ENCODE measurements around the gene FBLL1.
A peak's percentile ranks its signal among the peaks of the same experiment; 100 is the strongest.

FBLL1 gene

DNA sequence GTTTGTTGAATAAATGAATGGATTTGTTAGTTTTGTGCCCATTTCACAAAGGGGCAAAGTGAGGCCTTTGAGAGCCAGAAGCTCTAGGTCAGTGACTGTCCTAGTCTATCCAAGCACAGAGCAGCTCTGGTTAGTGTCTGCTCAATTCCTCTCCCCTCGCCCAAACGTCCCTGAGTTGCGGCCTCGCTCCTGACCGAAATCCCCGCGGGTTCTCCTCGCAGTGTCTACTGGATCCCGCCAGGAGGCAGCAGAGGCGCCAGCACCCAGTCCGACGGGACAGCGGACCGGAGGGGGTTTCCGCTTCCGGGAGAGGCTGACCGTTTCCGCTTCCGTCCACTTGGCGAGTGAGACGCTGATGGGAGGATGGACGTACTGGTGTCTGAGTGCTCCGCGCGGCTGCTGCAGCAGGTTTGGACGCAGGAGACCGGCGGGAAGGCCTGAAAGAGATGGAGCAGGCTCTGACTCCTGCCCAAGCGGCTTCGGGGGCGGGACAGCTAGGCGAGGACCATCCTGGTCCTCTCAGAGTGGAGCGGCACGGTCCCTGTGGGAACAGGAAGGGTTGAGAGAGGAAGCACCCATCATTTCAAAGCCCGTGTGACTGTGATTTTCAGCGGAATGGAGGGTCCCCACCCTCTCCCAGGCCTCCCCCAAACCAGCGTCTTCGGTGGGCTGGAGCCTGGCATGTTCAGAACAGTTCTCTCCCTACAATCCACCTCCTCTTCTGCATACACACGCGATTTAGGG, 42.8 kb upstream of the FBLL1 start, which contains the start of gene RARS1:
RARS1 (plus strand) TSS at position 336 of the 744 bp plus-strand sequence; CDS start at position 364, 28 bp downstream.
- Histone ChIP-seq H3K23ac (ENCODE audit: low read length in 2 of 2) (peak within 1 kb of the TSS in 1 of 2 experiments; percentile 72), H2BK5ac (ENCODE audit: low read depth, low read length, poor library complexity, severe bottlenecking) (peak within 1 kb of the TSS; percentile 59), H3K4me1 (ENCODE audit: control insufficient read depth, insufficient read depth, low read depth, low read length) (peaks cover 3% of the 10 kb centered on the region), H2BK12ac (ENCODE audit: low read length in 2 of 2) (peak within 1 kb of the TSS in 1 of 2 experiments; percentile 42), H4K8ac (ENCODE audit: low read length) (peak within 1 kb of the TSS; percentile 73), H3K27ac (ENCODE audit: low read length, poor library complexity, severe bottlenecking) (peak within 1 kb of the TSS; percentile 92), H4K91ac (ENCODE audit: low read length) (peak within 1 kb of the TSS; percentile 81), H2BK120ac (ENCODE audit: low read depth, low read length) (peak within 1 kb of the TSS; percentile 55), H3K14ac (ENCODE audit: low read length in 2 of 2) (peak within 1 kb of the TSS in 1 of 2 experiments; percentile 99), H3K4me2 (ENCODE audit: low read length, poor library complexity, severe bottlenecking) (peak within 1 kb of the TSS; percentile 60), H3K18ac (ENCODE audit: low read depth in 1 of 2, low read length in 2 of 2) (peak within 1 kb of the TSS; percentile 84 to 100), H3K9me3 (ENCODE audit: control insufficient read depth, low read length) (no peaks in the 10 kb centered on the region), H2BK15ac (ENCODE audit: low read depth, poor library complexity, severe bottlenecking) (peak within 1 kb of the TSS; percentile 26), H3K27me3 (ENCODE audit: control insufficient read depth in 1 of 2, insufficient read depth in 1 of 2, low read length in 2 of 2) (no peaks in the 10 kb centered on the region), H2AK5ac (ENCODE audit: low read length, severe bottlenecking) (no peak within 1 kb of the TSS), H3K79me1 (replicated peaks; ENCODE audit: low read length, poor library complexity, severe bottlenecking) (peaks cover 15% of the 10 kb centered on the region), H2AFZ (ENCODE audit: low read depth, low read length) (peak within 1 kb of the TSS; percentile 99), H3K36me3 (ENCODE audit: control insufficient read depth in 1 of 2, insufficient read depth in 2 of 2, low read depth in 1 of 2, low read length in 2 of 2) (peaks cover 16 to 32% of the 10 kb centered on the region in 2 experiments), H3K4me3 (ENCODE audit: insufficient read depth in 1 of 2, low read depth in 1 of 2, low read length in 2 of 2) (peak within 1 kb of the TSS; percentile 98 to 100), H3K4ac (ENCODE audit: low read depth in 1 of 2, low read length in 2 of 2) (peak within 1 kb of the TSS in 1 of 2 experiments; percentile 56), H3K9ac (ENCODE audit: low read length) (peak within 1 kb of the TSS; percentile 97)
- DNase-seq: peak; percentile 95
- WGBS: under 1% methylated on average over 38 of the region's 40 CpGs

DNA sequence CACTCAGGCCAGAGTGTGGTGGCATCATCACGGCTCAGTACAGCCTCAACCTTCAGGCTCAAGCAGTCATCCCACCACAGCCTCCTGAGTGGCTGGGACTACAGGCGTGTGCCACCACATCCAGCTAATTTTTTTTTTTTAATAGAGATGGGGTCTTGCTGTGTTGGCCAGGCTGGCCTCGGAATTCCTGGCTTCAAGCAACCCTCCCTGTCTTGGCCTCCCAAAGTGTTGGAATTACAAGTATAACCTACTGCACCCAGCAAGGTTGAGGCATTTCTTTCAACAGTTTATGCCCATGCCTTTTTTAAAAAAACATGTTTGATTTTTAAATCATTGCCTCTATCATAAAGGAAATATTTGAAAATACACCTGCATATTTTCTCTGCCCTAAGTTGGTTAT, 40.0 kb upstream of the FBLL1 start:
- no peak overlapping the region for H2AFZ ChIP-seq (ENCODE audit: low read depth, low read length)

DNA sequence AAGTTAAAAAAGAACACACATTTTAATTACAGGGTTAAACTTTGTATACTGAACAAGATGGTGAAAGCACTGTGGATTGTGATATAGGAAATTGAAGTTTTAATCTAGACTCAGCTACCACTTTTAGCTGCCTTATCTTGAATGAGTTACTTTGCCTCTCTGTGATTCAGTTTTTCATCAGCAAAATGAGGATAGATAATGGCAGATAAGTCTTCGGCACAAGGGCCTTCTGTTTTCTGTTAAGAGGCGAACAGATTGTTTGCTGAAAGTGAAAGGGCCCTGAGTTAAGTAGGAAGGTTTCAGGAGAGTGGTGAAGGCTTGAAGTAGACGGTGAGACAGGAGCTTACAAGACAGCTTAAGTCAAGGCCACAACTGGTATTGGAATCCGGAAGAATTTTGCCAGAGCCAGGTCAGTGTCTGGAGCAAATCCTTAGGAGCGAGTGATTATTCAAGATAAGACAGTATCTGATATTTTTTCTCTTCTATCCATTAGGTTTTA, 35.0 kb upstream of the FBLL1 start:
- Histone ChIP-seq H3K9me3 (ENCODE audit: control insufficient read depth, low read length) (no peaks in the 10 kb centered on the region), H3K36me3 (ENCODE audit: control insufficient read depth in 1 of 2, insufficient read depth in 2 of 2, low read depth in 1 of 2, low read length in 2 of 2) (peaks cover 38 to 97% of the 10 kb centered on the region in 2 experiments), H2BK5ac (ENCODE audit: low read depth, low read length, poor library complexity, severe bottlenecking) (no peak overlapping the region), H2AK5ac (ENCODE audit: low read length, severe bottlenecking) (no peak overlapping the region), H3K4ac (ENCODE audit: low read depth in 1 of 2, low read length in 2 of 2) (no peak overlapping the region), H3K27me3 (ENCODE audit: control insufficient read depth in 1 of 2, insufficient read depth in 1 of 2, low read length in 2 of 2) (no peaks in the 10 kb centered on the region), H3K9ac (ENCODE audit: low read length) (no peak overlapping the region), H3K23ac (ENCODE audit: low read length in 2 of 2) (no peak overlapping the region), H4K8ac (ENCODE audit: low read length) (no peak overlapping the region), H2BK120ac (ENCODE audit: low read depth, low read length) (no peak overlapping the region), H2BK12ac (ENCODE audit: low read length in 2 of 2) (no peak overlapping the region), H2BK15ac (ENCODE audit: low read depth, poor library complexity, severe bottlenecking) (no peak overlapping the region), H3K4me3 (ENCODE audit: insufficient read depth in 1 of 2, low read depth in 1 of 2, low read length in 2 of 2) (no peak overlapping the region), H2AFZ (ENCODE audit: low read depth, low read length) (no peak overlapping the region), H3K79me1 (replicated peaks; ENCODE audit: low read length, poor library complexity, severe bottlenecking) (peaks cover 22% of the 10 kb centered on the region), H3K4me1 (ENCODE audit: control insufficient read depth, insufficient read depth, low read depth, low read length) (peaks cover 1% of the 10 kb centered on the region), H4K91ac (ENCODE audit: low read length) (no peak overlapping the region), H3K27ac (ENCODE audit: low read length, poor library complexity, severe bottlenecking) (no peak overlapping the region), H3K14ac (ENCODE audit: low read length in 2 of 2) (no peak overlapping the region), H3K18ac (ENCODE audit: low read depth in 1 of 2, low read length in 2 of 2) (no peak overlapping the region), H3K4me2 (ENCODE audit: low read length, poor library complexity, severe bottlenecking) (no peak overlapping the region)
- 98% methylated on average over 4 of the region's 5 CpGs for WGBS
- DNase-seq: no peak

More for the DNA sequence above, 40.0 kb upstream of the FBLL1 start:
- no peak overlapping the region for H2BK120ac ChIP-seq (ENCODE audit: low read depth, low read length)
- no peak overlapping the region for H2BK5ac ChIP-seq (ENCODE audit: low read depth, low read length, poor library complexity, severe bottlenecking)
- no peak overlapping the region for H3K4me2 ChIP-seq (ENCODE audit: low read length, poor library complexity, severe bottlenecking)
- no peak overlapping the region for H3K23ac ChIP-seq (ENCODE audit: low read length in 2 of 2)
- H3K4me1 ChIP-seq (ENCODE audit: control insufficient read depth, insufficient read depth, low read depth, low read length): peaks cover 3% of the 10 kb centered on the region
- no peak overlapping the region for H3K9ac ChIP-seq (ENCODE audit: low read length)
- no peak overlapping the region for H3K18ac ChIP-seq (ENCODE audit: low read depth in 1 of 2, low read length in 2 of 2)
- H3K27ac ChIP-seq (ENCODE audit: low read length, poor library complexity, severe bottlenecking): no peak overlapping the region
- H2BK12ac ChIP-seq (ENCODE audit: low read length in 2 of 2): no peak overlapping the region
- WGBS: 100% methylated on average over 2 of the region's 3 CpGs
- H3K4me3 ChIP-seq (ENCODE audit: insufficient read depth in 1 of 2, low read depth in 1 of 2, low read length in 2 of 2): no peak overlapping the region
- no peak overlapping the region for H4K91ac ChIP-seq (ENCODE audit: low read length)
- no peak overlapping the region for H3K4ac ChIP-seq (ENCODE audit: low read depth in 1 of 2, low read length in 2 of 2)
- DNase-seq: no peak
- no peak overlapping the region for H2BK15ac ChIP-seq (ENCODE audit: low read depth, poor library complexity, severe bottlenecking)
- no peak overlapping the region for H2AK5ac ChIP-seq (ENCODE audit: low read length, severe bottlenecking)
- no peaks in the 10 kb centered on the region for H3K27me3 ChIP-seq (ENCODE audit: control insufficient read depth in 1 of 2, insufficient read depth in 1 of 2, low read length in 2 of 2)
- H4K8ac ChIP-seq (ENCODE audit: low read length): no peak overlapping the region
- no peak overlapping the region for H3K14ac ChIP-seq (ENCODE audit: low read length in 2 of 2)
- H3K79me1 ChIP-seq (replicated peaks; ENCODE audit: low read length, poor library complexity, severe bottlenecking): peaks cover 22% of the 10 kb centered on the region
- peaks cover 16 to 60% of the 10 kb centered on the region in 2 experiments for H3K36me3 ChIP-seq (ENCODE audit: control insufficient read depth in 1 of 2, insufficient read depth in 2 of 2, low read depth in 1 of 2, low read length in 2 of 2)
- H3K9me3 ChIP-seq (ENCODE audit: control insufficient read depth, low read length): no peaks in the 10 kb centered on the region

DNA sequence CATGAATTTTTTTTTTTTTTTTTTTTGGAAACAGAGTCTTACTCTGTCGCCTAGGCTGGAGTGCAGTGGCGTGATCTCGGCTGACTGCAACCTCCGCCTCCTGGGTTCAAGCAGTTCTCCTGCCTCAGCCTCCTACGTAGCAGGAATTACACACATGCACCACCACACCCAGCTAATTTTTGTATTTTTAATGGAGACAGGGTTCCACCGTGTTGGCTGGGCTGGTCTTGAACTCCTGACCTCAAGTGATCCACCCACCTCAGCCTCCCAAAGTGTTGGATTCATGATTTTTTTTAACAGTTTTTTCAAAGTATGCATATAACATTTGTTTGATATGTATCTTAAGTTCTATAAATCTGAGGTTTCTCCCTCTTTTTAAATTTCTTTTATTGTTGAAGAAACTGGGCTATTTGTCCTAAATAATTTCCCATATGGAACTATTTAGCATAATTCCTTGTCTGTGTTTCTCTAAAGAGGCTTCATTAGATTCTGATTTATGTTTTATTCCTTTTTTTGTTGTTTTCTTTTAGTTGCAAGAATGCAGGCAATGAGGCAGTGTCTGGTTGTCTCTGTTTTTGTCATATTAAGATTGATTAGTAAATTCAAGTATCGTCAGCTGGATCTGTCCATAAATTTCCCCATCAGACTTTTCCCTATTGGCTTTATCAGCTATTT, 26.4 kb upstream of the FBLL1 start:
- H3K36me3 ChIP-seq (ENCODE audit: control insufficient read depth in 1 of 2, insufficient read depth in 2 of 2, low read depth in 1 of 2, low read length in 2 of 2): peaks cover 28 to 93% of the 10 kb centered on the region in 2 experiments
- H3K27me3 ChIP-seq (ENCODE audit: control insufficient read depth in 1 of 2, insufficient read depth in 1 of 2, low read length in 2 of 2): no peaks in the 10 kb centered on the region
- H4K91ac ChIP-seq (ENCODE audit: low read length): no peak overlapping the region
- no peak overlapping the region for H2AFZ ChIP-seq (ENCODE audit: low read depth, low read length)
- H3K79me1 ChIP-seq (replicated peaks; ENCODE audit: low read length, poor library complexity, severe bottlenecking): peaks cover 21% of the 10 kb centered on the region
- H3K14ac ChIP-seq (ENCODE audit: low read length in 2 of 2): no peak overlapping the region
- H2BK15ac ChIP-seq (ENCODE audit: low read depth, poor library complexity, severe bottlenecking): no peak overlapping the region
- WGBS: 92% methylated on average over 6 of the region's 7 CpGs
- no peak overlapping the region for H2BK120ac ChIP-seq (ENCODE audit: low read depth, low read length)
- H3K23ac ChIP-seq (ENCODE audit: low read length in 2 of 2): no peak overlapping the region
- no peak overlapping the region for H3K18ac ChIP-seq (ENCODE audit: low read depth in 1 of 2, low read length in 2 of 2)
- H3K9ac ChIP-seq (ENCODE audit: low read length): no peak overlapping the region
- no peak overlapping the region for H2BK12ac ChIP-seq (ENCODE audit: low read length in 2 of 2)
- no peaks in the 10 kb centered on the region for H3K9me3 ChIP-seq (ENCODE audit: control insufficient read depth, low read length)
- H2BK5ac ChIP-seq (ENCODE audit: low read depth, low read length, poor library complexity, severe bottlenecking): no peak overlapping the region
- H3K4me2 ChIP-seq (ENCODE audit: low read length, poor library complexity, severe bottlenecking): no peak overlapping the region
- H3K4me1 ChIP-seq (ENCODE audit: control insufficient read depth, insufficient read depth, low read depth, low read length): no peaks in the 10 kb centered on the region
- no peak overlapping the region for H3K27ac ChIP-seq (ENCODE audit: low read length, poor library complexity, severe bottlenecking)
- no peak overlapping the region for H4K8ac ChIP-seq (ENCODE audit: low read length)
- DNase-seq: no peak
- no peak overlapping the region for H3K4me3 ChIP-seq (ENCODE audit: insufficient read depth in 1 of 2, low read depth in 1 of 2, low read length in 2 of 2)
- H2AK5ac ChIP-seq (ENCODE audit: low read length, severe bottlenecking): no peak overlapping the region
- no peak overlapping the region for H3K4ac ChIP-seq (ENCODE audit: low read depth in 1 of 2, low read length in 2 of 2)

Data from mesenchymal stem cell (in vitro differentiated cells and primary cell).